Calu3 (cell line): ENCODE data around the gene SPSB2. TPM values are rescaled to one million over a fixed set of nuclear protein-coding genes. Genes with fewer than 3 reads are reported as not detected.

Experiments
- BruUV-seq: library from RNA; stranded (reverse); fragments of 400-500 nt; replicated peaks from 2 replicates; lab custom pipeline; 2021; lab: Mats Ljungman, UMichigan
- CTCF ChIA-PET: fragments of 300-600 bp; sonication (Branson Sonifier 250); formaldehyde crosslinking; loops from one replicate; lab custom pipeline; 2022; ENCODE audit warnings: antibody characterized with exemption; lab: Charles Lee
- DNase-seq: peaks from one replicate; pipeline ENCODE4 v3.0.0; 2022
- H3K27ac Mint-ChIP-seq: one replicate; pipeline ENCODE4 v1.8.0; 2022; ENCODE audit warnings: mixed read lengths; ENCODE audit not compliant: unreplicated experiment
- H3K27me3 Mint-ChIP-seq: one replicate; pipeline ENCODE4 v1.8.0; 2022; ENCODE audit warnings: mixed read lengths; ENCODE audit not compliant: unreplicated experiment
- H3K36me3 Mint-ChIP-seq: one replicate; pipeline ENCODE4 v1.8.0; 2022; ENCODE audit warnings: mild to moderate bottlenecking, moderate library complexity, mixed read lengths; ENCODE audit not compliant: insufficient read depth, unreplicated experiment
- H3K4me1 Mint-ChIP-seq: one replicate; pipeline ENCODE4 v1.8.0; 2022; ENCODE audit warnings: mild to moderate bottlenecking, low read depth, mixed read lengths; ENCODE audit not compliant: unreplicated experiment
- H3K4me3 Mint-ChIP-seq: one replicate; pipeline ENCODE4 v1.8.0; 2022; ENCODE audit warnings: mild to moderate bottlenecking, low read depth, moderate library complexity, mixed read lengths; ENCODE audit not compliant: unreplicated experiment
- H3K9me3 Mint-ChIP-seq: one replicate; pipeline ENCODE4 v1.8.0; 2022; ENCODE audit warnings: low read depth, mixed read lengths; ENCODE audit not compliant: unreplicated experiment
- CTCF ChIP-seq: fragments of 200-600 bp; IDR thresholded peaks from one replicate; pipeline ENCODE4 v1.8.0; 2022; ENCODE audit warnings: antibody characterized with exemption; ENCODE audit not compliant: unreplicated experiment
- intact Hi-C: fragments of 100-400 bp; cut with micrococcal nuclease; formaldehyde crosslinking; loops from one replicate; pipeline ENCODE4 v1.10.0; 2022; ENCODE audit not compliant: unreplicated experiment
- total RNA-seq: library from RNA; stranded (reverse); gene quantifications from 2 replicates; pipeline ENCODE4 v1.2.3, GENCODE V29; 2022

The SPSB2 gene
- total RNA-seq, 1 experiment from 2014 or later = 18.0 TPM

- H3K27me3 Mint-ChIP-seq = no peaks in the 10 kb centered on the region
- no peaks in the 10 kb centered on the region for H3K4me1 Mint-ChIP-seq
- H3K4me3 Mint-ChIP-seq = no peak overlapping the region
- TF ChIP-seq CTCF = no peak
- CTCF ChIA-PET = interaction anchor here (0.6 to 2.2 kb wide), 2 partner anchors 14 to 23 kb away, joined by 4 to 5 read pairs; no protein-coding TSS in a partner anchor
- no peak overlapping the region for H3K27ac Mint-ChIP-seq
- no peak for DNase-seq
- no peaks in the 10 kb centered on the region for H3K9me3 Mint-ChIP-seq
- intact Hi-C loops = no loop called here
- no peaks in the 10 kb centered on the region for H3K36me3 Mint-ChIP-seq
- BruUV-seq = TSS peak; percentile 36
Measured at GRCh38 chr12:6905414-6906040, 32.4 kb upstream of the SPSB2 start.

- DNase-seq = peak; percentile 97
- Mint-ChIP-seq H3K4me1 (no peaks in the 10 kb centered on the region), H3K4me3 (no peak within 1 kb of the TSS), H3K36me3 (no peaks in the 10 kb centered on the region), H3K9me3 (no peaks in the 10 kb centered on the region), H3K27me3 (no peaks in the 10 kb centered on the region), H3K27ac (no peak within 1 kb of the TSS)
- TF ChIP-seq CTCF = no peak
- no TSS peak for BruUV-seq
- intact Hi-C loops = no loop called here
- CTCF ChIA-PET = interaction anchor here (1.8 to 2.2 kb wide), 2 partner anchors 13 to 32 kb away, joined by 5 to 6 read pairs; partner anchors contain the start of gene SPSB2
Measured at GRCh38 chr12:6904280-6905276, 31.5 kb upstream of the SPSB2 start, which contains the start of gene LRRC23. TSS of gene LRRC23 (plus strand) at chr12:6904822. CDS start at chr12:6905634, 812 bp downstream.

GRCh38 chr12:6903722-6904121, 30.6 kb upstream of the SPSB2 start:
- CTCF ChIA-PET = interaction anchor here (1.8 kb wide), 1 partner anchor 31 kb away, joined by 6 read pairs; the partner anchor contains the start of gene SPSB2
- Mint-ChIP-seq H3K4me3 (no peak overlapping the region), H3K9me3 (no peaks in the 10 kb centered on the region)

More at GRCh38 chr12:6903722-6904121, 30.6 kb upstream of the SPSB2 start:
- TF ChIP-seq CTCF = no peak
- BruUV-seq = no TSS peak
- intact Hi-C loops = no loop called here
- no peaks in the 10 kb centered on the region for H3K4me1 Mint-ChIP-seq
- no peaks in the 10 kb centered on the region for H3K36me3 Mint-ChIP-seq
- no peak for DNase-seq
- no peaks in the 10 kb centered on the region for H3K27me3 Mint-ChIP-seq
- H3K27ac Mint-ChIP-seq = no peak overlapping the region
